NCI-H187 (cell line): ENCODE data around the gene MSANTD3.

Source experiments
- DNase-seq, 2 experiments: peaks; one replicate each; lab custom pipeline; 2025; lab: John Stamatoyannopoulos, UW

Gene MSANTD3

DNA sequence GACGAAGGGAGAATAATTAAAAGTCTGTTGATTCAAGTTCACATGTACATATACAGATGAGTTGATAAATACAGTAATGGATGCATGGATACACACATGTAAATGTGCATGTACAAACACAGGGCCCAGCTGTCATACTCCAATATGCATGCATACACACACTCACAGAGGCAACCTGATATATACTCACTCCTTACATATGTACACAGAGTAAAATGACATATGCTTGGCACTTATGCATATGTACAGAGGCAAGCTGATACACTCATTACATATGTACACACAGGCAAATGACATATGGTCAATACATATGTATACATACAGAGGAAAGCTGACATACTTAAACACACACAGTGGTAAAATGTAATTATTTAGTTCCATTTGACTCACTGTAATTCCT is 38.8 kb downstream of the MSANTD3 start:
- no peak for DNase-seq

DNA sequence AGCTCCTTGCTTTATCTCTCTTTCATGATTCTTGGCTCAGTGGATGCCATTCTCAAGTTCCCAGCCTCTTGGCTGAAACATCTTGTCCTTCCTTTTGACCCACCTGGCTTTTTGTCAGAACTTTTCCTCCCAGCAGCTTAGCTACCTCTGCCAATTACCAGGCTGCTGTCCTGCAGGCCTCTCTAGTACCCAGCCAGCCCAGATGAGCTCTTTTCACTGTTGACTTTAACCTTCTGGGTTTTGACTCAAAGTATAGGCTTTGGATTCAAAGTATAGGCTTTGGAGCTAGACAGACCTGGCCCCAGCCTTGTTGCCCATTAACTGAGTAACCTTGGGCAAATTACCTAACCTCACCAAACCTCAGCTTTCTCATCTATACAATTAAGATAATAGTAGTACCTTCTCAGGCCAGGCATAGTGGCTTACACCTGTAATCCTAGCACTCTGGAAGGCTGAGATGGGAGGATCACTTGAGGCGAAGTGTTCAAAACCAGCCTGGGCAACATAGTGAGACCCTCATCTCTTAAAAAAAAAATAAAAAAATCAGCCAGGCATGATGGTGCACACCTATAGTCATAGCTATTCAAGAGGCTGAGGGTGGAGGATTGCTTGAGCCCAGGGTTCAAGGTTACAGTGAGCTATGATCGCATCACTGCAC is 39.4 kb downstream of the MSANTD3 start:
- no peak for DNase-seq

- DNase-seq: no peak
Measured at GRCh38 chr9:100466829-100467221, 39.9 kb downstream of the MSANTD3 start.

- DNase-seq: no peak
Measured at GRCh38 chr9:100468041-100468440, 41.1 kb downstream of the MSANTD3 start.

GRCh38 chr9:100472268-100472667 is 45.3 kb downstream of the MSANTD3 start:
- DNase-seq: no peak

GRCh38 chr9:100472788-100473275 is 45.9 kb downstream of the MSANTD3 start, which contains the start of gene TMEFF1:
TSS of gene TMEFF1 (plus strand) at chr9:100473149. CDS start at chr9:100473545, 396 bp downstream.
- DNase-seq: peak; percentile 2 to 7

DNA sequence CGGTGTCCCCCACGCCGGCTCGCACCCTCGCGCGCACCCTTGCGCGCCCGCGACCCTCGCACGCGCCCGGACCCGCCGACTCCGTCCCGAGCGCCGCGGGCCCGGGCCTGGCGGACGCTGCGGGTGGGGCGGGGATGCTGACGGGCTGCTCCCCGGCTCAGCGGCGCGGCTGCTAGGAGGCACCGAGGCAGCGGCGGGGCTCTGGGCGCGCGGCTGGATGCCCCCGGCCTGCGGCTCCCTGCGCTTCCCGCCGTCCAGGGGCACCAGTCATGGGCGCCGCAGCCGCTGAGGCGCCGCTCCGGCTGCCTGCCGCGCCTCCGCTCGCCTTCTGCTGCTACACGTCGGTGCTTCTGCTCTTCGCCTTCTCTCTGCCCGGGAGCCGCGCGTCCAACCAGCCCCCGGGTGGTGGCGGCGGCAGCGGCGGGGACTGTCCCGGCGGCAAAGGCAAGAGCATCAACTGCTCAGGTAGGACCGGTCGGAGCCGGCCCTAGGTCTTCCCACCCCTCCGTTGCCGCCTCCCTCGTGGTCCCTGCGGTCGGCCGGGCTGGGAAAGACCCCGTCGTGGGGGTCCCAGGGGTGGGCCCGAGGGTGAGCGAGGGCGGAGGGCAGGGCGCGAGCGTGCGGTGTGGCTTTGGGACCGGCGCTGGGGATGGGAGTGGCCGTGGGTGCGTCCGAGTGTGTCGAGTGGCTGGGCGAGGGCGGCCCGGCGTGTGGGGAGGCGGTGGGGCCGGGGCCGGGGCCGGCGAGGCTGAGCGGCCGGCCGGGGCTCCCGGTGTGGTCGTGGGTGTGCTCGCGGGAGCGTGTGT is 46.5 kb downstream of the MSANTD3 start:
- DNase-seq: no peak

GRCh38 chr9:100474082-100474923 is 47.4 kb downstream of the MSANTD3 start:
- no peak for DNase-seq

GRCh38 chr9:100474924-100475276 is 48.0 kb downstream of the MSANTD3 start:
- DNase-seq: no peak

GRCh38 chr9:100477241-100477640 is 50.3 kb downstream of the MSANTD3 start:
- no peak for DNase-seq

DNA sequence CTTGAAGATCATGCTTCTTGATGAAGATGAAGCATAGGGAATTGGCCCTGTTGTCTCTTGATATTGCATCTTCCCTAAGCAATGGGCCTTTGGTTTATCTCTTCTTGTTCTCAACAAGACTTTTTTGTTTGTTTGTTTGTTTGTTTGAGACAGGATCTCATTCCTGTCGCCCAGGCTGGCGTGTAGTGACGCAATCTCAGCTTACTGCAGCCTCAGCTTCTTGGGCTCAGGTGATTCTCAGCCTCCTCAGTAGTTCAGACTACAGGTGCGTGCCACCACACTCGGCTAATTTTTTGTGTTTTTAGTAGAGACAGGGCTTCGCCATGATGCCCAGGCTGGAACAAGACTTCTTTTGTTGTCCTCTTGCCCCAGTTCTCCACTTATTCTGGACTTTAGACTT is 51.2 kb downstream of the MSANTD3 start:
- DNase-seq: no peak

DNA sequence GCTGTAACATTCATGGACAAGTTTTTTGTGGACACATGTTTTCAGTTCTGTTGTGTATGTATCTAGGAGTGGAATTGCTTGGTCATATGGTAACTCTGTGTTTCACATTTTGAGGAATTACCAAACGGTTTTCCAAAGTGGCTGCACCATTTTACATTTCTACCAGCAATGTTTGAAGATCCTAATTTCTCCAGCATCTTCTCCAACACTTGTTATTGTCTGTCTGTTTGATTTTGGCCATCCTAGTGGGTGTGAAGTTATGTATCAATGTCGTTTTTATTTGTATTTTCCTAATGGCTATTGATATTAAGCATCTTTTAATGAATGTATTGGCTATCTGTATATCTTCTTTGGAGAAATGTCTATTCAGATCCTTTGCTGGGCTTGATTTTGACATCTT is 52.9 kb downstream of the MSANTD3 start:
- no peak for DNase-seq

GRCh38 chr9:100485196-100485595 is 58.3 kb downstream of the MSANTD3 start:
- no peak for DNase-seq

DNA sequence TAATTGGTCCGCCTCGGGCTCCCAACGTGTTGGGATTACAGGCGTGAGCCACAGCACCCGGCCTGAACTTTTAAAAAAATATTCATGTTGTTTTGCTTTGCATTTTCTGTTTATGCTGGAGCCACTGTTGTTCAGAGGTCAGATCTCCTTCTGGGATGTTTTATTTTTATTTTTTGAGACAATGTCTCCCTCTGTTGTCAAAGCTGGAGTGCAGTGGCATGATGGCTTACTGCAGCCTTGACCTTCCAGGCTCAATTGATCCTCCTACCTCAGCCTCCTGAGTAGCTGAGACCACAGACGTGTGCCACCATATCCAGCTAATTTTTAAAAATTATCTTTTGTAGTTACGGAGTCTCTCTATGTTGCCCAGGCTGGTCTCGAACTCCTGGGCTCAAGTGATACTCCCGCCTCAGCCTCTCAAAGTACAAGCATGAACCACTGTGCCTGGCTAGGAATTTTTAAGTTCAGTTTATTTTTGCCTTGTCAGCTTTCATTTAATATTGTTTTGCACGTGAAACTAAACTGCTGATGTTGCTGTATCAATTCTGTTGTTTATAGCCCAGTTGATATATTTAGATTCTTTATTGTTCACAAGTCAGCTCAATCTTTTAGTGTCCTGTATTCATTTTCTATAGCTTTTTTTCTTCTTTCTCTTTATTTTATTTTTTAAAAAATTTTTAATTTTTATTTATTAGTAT is 59.7 kb downstream of the MSANTD3 start:
- no peak for DNase-seq

DNA sequence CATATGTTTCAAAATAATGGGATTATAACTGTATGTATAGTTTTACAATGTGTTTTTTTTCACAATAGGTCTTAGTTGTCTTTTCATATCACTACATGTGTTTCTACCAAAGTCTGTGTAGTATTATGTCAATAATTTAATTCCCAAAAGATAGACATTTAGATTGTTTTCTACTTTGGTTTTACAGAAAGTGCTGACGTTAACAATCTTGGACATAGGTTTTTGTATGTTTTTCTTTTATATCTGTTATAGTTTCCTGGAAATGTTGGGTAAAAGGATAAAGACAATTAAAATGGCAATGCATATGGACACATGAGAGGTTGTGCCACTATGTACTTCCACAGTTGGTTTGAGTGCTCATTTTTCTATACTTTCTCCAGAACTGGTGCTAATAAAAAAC is 61.2 kb downstream of the MSANTD3 start:
- DNase-seq: no peak

DNA sequence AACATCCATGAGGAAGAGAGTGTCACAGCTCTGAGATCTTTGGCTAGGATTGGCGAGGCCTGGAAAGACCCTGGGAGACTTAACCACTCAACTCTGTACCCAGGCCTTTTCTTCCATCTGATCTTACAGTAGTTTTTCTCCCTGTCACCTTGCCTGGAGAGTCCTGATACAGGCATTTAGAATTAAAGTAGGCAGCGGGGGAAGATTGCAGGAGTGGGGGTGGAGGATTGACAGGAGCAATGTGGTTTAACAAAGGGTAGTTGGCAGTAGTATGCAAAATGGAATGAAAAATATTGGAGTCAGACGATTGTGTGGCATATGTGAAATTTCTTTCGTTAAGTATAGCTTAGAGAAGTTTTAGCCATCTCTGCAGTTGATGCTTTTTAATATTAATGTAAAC is 62.9 kb downstream of the MSANTD3 start:
- DNase-seq: no peak

DNA sequence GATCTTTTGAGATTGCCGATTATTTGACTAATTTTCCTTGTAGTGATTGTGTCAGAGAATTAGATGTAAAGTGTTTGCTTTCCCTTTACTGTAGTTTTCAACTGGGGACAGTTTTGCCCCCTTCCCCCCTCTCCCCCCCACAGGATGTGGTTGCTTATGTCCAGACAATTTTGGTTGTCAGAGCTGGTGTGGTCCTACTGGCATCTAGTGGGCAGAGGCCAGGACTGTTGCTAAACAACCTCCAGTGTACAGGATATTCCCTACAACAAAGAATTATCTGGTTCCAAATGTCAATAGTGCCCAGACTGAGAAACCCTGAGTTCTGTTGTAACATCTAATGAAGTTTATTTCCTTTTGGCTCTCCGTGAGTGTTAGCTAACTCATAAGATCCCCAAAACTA is 66.0 kb downstream of the MSANTD3 start:
- DNase-seq: no peak

GRCh38 chr9:100498592-100498991 is 71.6 kb downstream of the MSANTD3 start:
- no peak for DNase-seq

GRCh38 chr9:100499460-100499859 is 72.5 kb downstream of the MSANTD3 start:
- DNase-seq: no peak

DNA sequence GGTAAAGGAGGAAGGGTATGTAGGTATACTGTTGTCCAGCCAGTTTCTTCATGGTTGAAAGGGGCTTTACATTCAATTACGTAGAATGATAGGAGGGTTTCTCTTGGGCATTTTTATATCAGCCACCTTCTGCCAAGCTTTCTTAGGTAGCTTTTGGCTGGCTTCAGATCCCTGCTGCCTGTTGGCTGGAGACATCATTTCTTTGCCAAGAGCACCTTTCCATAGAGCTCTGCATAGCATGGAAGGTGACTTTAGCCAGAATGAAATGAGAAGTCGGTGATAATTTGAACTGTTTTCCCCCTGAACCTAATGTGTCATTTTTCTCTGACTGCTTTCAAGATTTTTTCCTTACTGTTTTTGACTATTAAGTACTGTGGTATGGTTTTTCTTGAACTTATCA is 72.9 kb downstream of the MSANTD3 start:
- no peak for DNase-seq
